ENCODE data around the gene CAB39L. TPM values are rescaled to one million over a fixed set of nuclear protein-coding genes. Genes with fewer than 3 reads are reported as not detected.
A peak's percentile ranks its signal among the peaks of the same experiment; 100 is the strongest.

CAB39L gene
- total and polyA plus RNA-seq, 2 donors (not counting 3 experiments of a cell fraction or from before 2014, with no cell fraction given): 3.1 to 7.2 TPM

DNA sequence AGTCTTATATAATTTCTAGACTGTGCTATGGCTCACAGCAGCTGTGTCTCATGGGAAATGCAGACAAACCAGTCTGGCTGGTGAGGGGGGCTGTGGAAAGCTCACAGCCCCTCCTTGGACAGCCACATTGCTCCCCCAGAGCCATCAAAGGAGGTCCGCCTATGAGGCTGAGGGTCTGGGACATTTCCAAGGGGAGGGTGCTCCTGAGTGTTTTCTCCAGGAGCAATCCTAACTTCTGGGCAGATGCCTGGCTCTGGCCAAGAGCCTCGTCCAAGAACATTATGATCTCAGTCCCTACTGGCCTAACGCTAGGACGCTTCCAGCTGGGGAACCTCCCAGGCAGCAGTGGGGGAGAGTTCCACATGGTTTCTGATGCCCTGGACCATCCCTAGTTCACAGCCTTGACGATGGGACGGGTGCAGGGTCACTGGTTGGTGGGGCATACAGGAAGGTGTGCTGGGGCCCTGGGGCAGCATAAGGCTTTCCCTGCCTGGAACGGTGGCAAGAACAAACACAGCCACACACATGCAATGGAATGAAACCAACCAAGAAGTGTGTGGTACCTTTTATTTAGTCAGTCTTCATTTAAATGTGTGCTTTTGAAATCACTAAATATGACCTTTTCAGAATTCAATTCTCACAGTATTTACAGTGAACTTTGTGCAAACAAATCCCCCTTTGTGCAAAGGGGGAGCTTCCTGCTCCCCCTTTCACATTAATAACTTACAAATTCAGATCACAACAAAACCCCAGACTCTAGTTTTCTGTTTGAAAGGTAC, 135.6 kb downstream of the CAB39L start:
- no peaks in the 10 kb centered on the region for H3K27me3 ChIP-seq (ENCODE audit: control insufficient read depth in 2 of 2, insufficient read depth in 2 of 2, low read length in 2 of 2)
- BruUV-seq (replicated peaks): no TSS peak
- H3K9me3 ChIP-seq (replicated peaks; ENCODE audit: control insufficient read depth, insufficient read depth, low read length): no peaks in the 10 kb centered on the region
- ChIA-PET CTCF (interaction anchor here (0.7 to 2.3 kb wide), 2 partner anchors 129 to 299 kb away, joined by 4 to 6 read pairs; no protein-coding TSS in a partner anchor), POLR2A (no interaction called here)
- no peaks in the 10 kb centered on the region for H3K79me2 ChIP-seq (ENCODE audit: control insufficient read depth, insufficient read depth, low read length)
- H3K4me1 ChIP-seq (ENCODE audit: control insufficient read depth, extremely low read depth, insufficient read depth, low read length): peaks cover 16% of the 10 kb centered on the region
- no peak overlapping the region for H3K9ac ChIP-seq (replicated peaks; ENCODE audit: extremely low read depth, insufficient read depth, low read length)
- H3K36me3 ChIP-seq (ENCODE audit: control insufficient read depth in 2 of 2, extremely low read depth in 1 of 2, insufficient read depth in 2 of 2, low read length in 2 of 2): no peaks in the 10 kb centered on the region
- intact Hi-C loops (cut with micrococcal nuclease) (no loop called here), dilution Hi-C loops (cut with MboI; ENCODE audit: extremely low pct_ligation_motif_present, low sequenced_read_pairs) (no loop called here)
- DNase-seq (ENCODE audit: low read depth, low spot score): peak; percentile 13
- TF ChIP-seq FOS (IDR thresholded peaks at IDR 0.05; ENCODE audit: borderline replicate concordance, insufficient read depth, low read length): no peak
- no peak for TF ChIP-seq POLR2A (IDR thresholded peaks at IDR 0.05; ENCODE audit: low read depth, low read length)
- no peak for TF ChIP-seq POLR2AphosphoS5 (IDR thresholded peaks at IDR 0.05; ENCODE audit: insufficient read depth, low read depth, low read length)
- no peak for TF ChIP-seq EZH2 (IDR thresholded peaks at IDR 0.05; ENCODE audit: borderline replicate concordance, low read depth, low read length, severe bottlenecking)
- TF ChIP-seq, protein P1, sequence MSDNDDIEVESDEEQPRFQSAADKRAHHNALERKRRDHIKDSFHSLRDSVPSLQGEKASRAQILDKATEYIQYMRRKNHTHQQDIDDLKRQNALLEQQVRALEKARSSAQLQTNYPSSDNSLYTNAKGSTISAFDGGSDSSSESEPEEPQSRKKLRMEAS (IDR thresholded peaks at IDR 0.05; ENCODE audit: insufficient read depth, insufficient read length): no peak
- TF ChIP-seq JUN (IDR thresholded peaks at IDR 0.05; ENCODE audit: borderline replicate concordance, insufficient read depth, insufficient read length, low read depth): no peak
- no peak for TF ChIP-seq GATA2 (IDR thresholded peaks at IDR 0.05; ENCODE audit: insufficient read depth, insufficient read length, low read depth, low read length)
- FAIRE-seq: peak; percentile 8
- no peaks in the 10 kb centered on the region for H3K9me1 ChIP-seq (replicated peaks; ENCODE audit: control insufficient read depth, extremely low read depth, insufficient read depth, low read length)
- H2AFZ ChIP-seq (ENCODE audit: low read depth, low read length): peak overlapping the region; percentile 18
- peak overlapping the region; percentile 13 for H3K27ac ChIP-seq (ENCODE audit: insufficient read depth, low read depth, low read length)
- no peaks in the 10 kb centered on the region for H4K20me1 ChIP-seq (replicated peaks; ENCODE audit: control insufficient read depth, extremely low read depth, insufficient read depth, low read length)
- no peak overlapping the region for H3K4me3 ChIP-seq (replicated peaks in 1 of 3; ENCODE audit: insufficient read depth in 1 of 3, low read depth in 1 of 3, low read length in 3 of 3)
- H3K4me2 ChIP-seq (ENCODE audit: insufficient read depth, low read length): peak overlapping the region; percentile 75

Data from endothelial cell of umbilical vein (primary cell).